WERI-Rb-1 (cell line): ENCODE data around the gene GSTP1.
"Not testable (repeated sequence)": the region's sequence is repeated elsewhere in the genome, so short reads cannot be mapped to it uniquely, and the experiment has no call there.

Source experiments
- DNase-seq: peaks from one replicate; pipeline ENCODE4 v3.0.0-alpha.2; 2020
- H3K27ac ChIP-seq: fragments of 250-450 bp; sonication (Bioruptor Pico); 2 replicates; pipeline ENCODE4 v1.5.1; 2020; ENCODE audit warnings: mild to moderate bottlenecking, moderate library complexity
- H3K27me3 ChIP-seq: fragments of 250-450 bp; sonication (Bioruptor Pico); 2 replicates; pipeline ENCODE4 v1.5.1; 2021; ENCODE audit warnings: mild to moderate bottlenecking, low read depth, moderate library complexity; ENCODE audit not compliant: insufficient read depth, severe bottlenecking
- H3K36me3 ChIP-seq: fragments of 250-450 bp; sonication (Bioruptor Pico); 2 replicates; pipeline ENCODE4 v1.5.1; 2020; ENCODE audit warnings: mild to moderate bottlenecking, moderate library complexity
- H3K4me3 ChIP-seq: 2 replicates; pipeline ENCODE4 v1.5.1; 2011; ENCODE audit warnings: low read depth, mild to moderate bottlenecking, control low read depth, low read length
- H3K9me3 ChIP-seq: fragments of 250-450 bp; sonication (Bioruptor Pico); 2 replicates; pipeline ENCODE4 v1.5.1; 2021; ENCODE audit warnings: mild to moderate bottlenecking, moderate library complexity; ENCODE audit not compliant: severe bottlenecking
- CTCF ChIP-seq: IDR thresholded peaks from 2 replicates; pipeline ENCODE4 v1.5.1; 2011; ENCODE audit warnings: low read depth, mild to moderate bottlenecking, control low read depth, inconsistent platforms, low read length

GSTP1 gene

GRCh38 chr11:67617243-67617953 lies 33.8 kb downstream of the GSTP1 start:
- Histone ChIP-seq H3K4me3 (no peak overlapping the region), H3K27me3 (no peaks in the 10 kb centered on the region), H3K9me3 (no peaks in the 10 kb centered on the region), H3K36me3 (peaks cover 10% of the 10 kb centered on the region), H3K27ac (no peak overlapping the region)
- no peak for DNase-seq
- TF ChIP-seq CTCF = no peak

GRCh38 chr11:67618901-67619659 lies 35.5 kb downstream of the GSTP1 start:
- not testable (repeated sequence) for H3K27ac ChIP-seq, H3K36me3 ChIP-seq, H3K9me3 ChIP-seq, DNase-seq, H3K27me3 ChIP-seq, H3K4me3 ChIP-seq

GRCh38 chr11:67619683-67620618 lies 36.3 kb downstream of the GSTP1 start:
- H3K4me3 ChIP-seq, H3K36me3 ChIP-seq, H3K27me3 ChIP-seq, DNase-seq, H3K9me3 ChIP-seq, H3K27ac ChIP-seq: not testable (repeated sequence)

- not testable (repeated sequence) for H3K36me3 ChIP-seq, H3K4me3 ChIP-seq, H3K27ac ChIP-seq, H3K27me3 ChIP-seq, H3K9me3 ChIP-seq, DNase-seq
These were observed 37.0 kb downstream of the GSTP1 start for GRCh38 chr11:67620621-67621020.

- H3K9me3 ChIP-seq, H3K4me3 ChIP-seq, H3K27ac ChIP-seq, H3K27me3 ChIP-seq, DNase-seq, H3K36me3 ChIP-seq: not testable (repeated sequence)
These were observed 38.3 kb downstream of the GSTP1 start for GRCh38 chr11:67621928-67622327.

- not testable (repeated sequence) for H3K4me3 ChIP-seq, H3K27ac ChIP-seq, H3K27me3 ChIP-seq, H3K9me3 ChIP-seq, H3K36me3 ChIP-seq, DNase-seq
These were observed 39.3 kb downstream of the GSTP1 start for GRCh38 chr11:67622905-67623304.

- not testable (repeated sequence) for H3K27ac ChIP-seq, H3K36me3 ChIP-seq, H3K4me3 ChIP-seq, DNase-seq, H3K27me3 ChIP-seq, H3K9me3 ChIP-seq
These were observed 40.2 kb downstream of the GSTP1 start for GRCh38 chr11:67623795-67624194.

- H3K9me3 ChIP-seq = not testable (repeated sequence)
These were observed 42.7 kb downstream of the GSTP1 start for GRCh38 chr11:67626131-67626833.

GRCh38 chr11:67626970-67627369 lies 43.4 kb downstream of the GSTP1 start:
- TF ChIP-seq CTCF = no peak
- no peaks in the 10 kb centered on the region for H3K36me3 ChIP-seq
- DNase-seq = no peak
- H3K4me3 ChIP-seq = no peak overlapping the region
- no peak overlapping the region for H3K27ac ChIP-seq
- H3K9me3 ChIP-seq = no peaks in the 10 kb centered on the region
- H3K27me3 ChIP-seq = no peaks in the 10 kb centered on the region

More at GRCh38 chr11:67626131-67626833, 42.7 kb downstream of the GSTP1 start:
- not testable (repeated sequence) for DNase-seq, H3K36me3 ChIP-seq, H3K4me3 ChIP-seq, H3K27ac ChIP-seq, H3K27me3 ChIP-seq
